SK-N-SH treated with all-trans-retinoic acid at 6 μM for 48 hours (cell line): Measurements from ENCODE around the gene RGL3.

Source experiments
- ARNTL ChIP-seq: fragments of 450-650 bp; formaldehyde crosslinking; IDR thresholded peaks from 2 replicates; pipeline ENCODE4 v1.5.0; 2020; ENCODE audit warnings: low read depth, mild to moderate bottlenecking, moderate library complexity, borderline replicate concordance
- BACH2 ChIP-seq: fragments of 250-450 bp; sonication (Bioruptor Pico); IDR thresholded peaks from 2 replicates; pipeline ENCODE4 v1.9.0; 2021; ENCODE audit warnings: mild to moderate bottlenecking, borderline replicate concordance
- GLIS3 ChIP-seq: fragments of 250-450 bp; sonication (Bioruptor Pico); IDR thresholded peaks from 2 replicates; pipeline ENCODE4 v1.5.0; 2020; ENCODE audit warnings: mild to moderate bottlenecking, moderate library complexity
- ZC3H10 ChIP-seq: fragments of 250-450 bp; sonication (Bioruptor Pico); IDR thresholded peaks from 2 replicates; pipeline ENCODE4 v1.5.1; 2021; ENCODE audit warnings: mild to moderate bottlenecking, moderate library complexity

DNA sequence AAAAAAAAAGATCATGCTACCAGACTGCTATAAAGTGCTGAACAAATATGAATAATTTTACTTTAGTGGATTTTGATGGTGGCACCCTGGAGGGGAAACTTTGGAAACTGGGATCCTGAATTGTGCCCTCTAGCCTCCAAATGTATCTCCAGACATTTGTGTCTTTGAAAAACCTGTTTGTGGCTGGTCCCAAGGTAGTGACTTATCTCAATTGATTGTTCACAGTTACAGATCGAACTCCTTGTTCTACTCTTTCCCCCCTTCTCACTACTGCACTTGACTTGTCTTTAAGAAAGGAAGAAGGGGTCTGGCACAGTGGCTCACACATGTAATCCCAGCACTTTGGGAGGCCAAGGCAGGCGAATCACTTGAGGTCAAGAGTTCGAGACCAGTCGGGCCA lies 10.5 kb downstream of the RGL3 start:
- TF ChIP-seq ARNTL (CRISPR knock-in tag) (no peak), BACH2 (CRISPR knock-in tag) (no peak), GLIS3 (no peak), ZC3H10 (CRISPR knock-in tag) (no peak)
